ENCODE results near the gene DNAH2. TPM values are rescaled to one million over a fixed set of nuclear protein-coding genes. Genes with fewer than 3 reads are reported as not detected.

DNAH2 gene
- total and polyA plus RNA-seq, 7 donors: under 0.01 to 0.36 (median 0.30) TPM; not detected in 3

- peaks cover 32 to 58% (median 40%) of the 10 kb centered on the region in 4 donors for H3K36me3 ChIP-seq
- TF ChIP-seq CTCF (IDR thresholded peaks at IDR 0.05) (no peak), POLR2AphosphoS5 (IDR thresholded peaks at IDR 0.05) (no peak), EP300 (IDR thresholded peaks at IDR 0.05) (no peak), POLR2A (IDR thresholded peaks at IDR 0.05) (no peak)
- 87 to 91% methylated on average over 51 of the region's 51 CpGs for WGBS, 2 donors
Observed at GRCh38 chr17:7852919-7853690, 135.6 kb downstream of the DNAH2 start.

GRCh38 chr17:7853691-7854038, 136.1 kb downstream of the DNAH2 start:
- intact Hi-C loops (cut with DNase I): loop anchor here (10.0 kb wide), 1 partner anchor 269 kb away; the partner anchor contains the start of gene MPDU1
- peaks cover 0 to 47% (median 40%) of the 10 kb centered on the region in 4 donors for H3K4me1 ChIP-seq

More at GRCh38 chr17:7852919-7853690, 135.6 kb downstream of the DNAH2 start:
- no peaks in the 10 kb centered on the region for H3K27me3 ChIP-seq
- H3K9me3 ChIP-seq: no peaks in the 10 kb centered on the region
- H3K27ac ChIP-seq: peak overlapping the region in 1 of 4 donors; percentile 64
- intact Hi-C loops (cut with DNase I): loop anchor here (10.0 kb wide), 1 partner anchor 268 kb away; the partner anchor contains the start of gene MPDU1
- peak; percentile 68 for DNase-seq
- H3K4me3 ChIP-seq: no peak overlapping the region
- H3K4me1 ChIP-seq: peaks cover 0 to 42% (median 35%) of the 10 kb centered on the region in 4 donors

GRCh38 chr17:7854078-7854777, 136.7 kb downstream of the DNAH2 start:
- Histone ChIP-seq H3K36me3 (peaks cover 23 to 47% (median 29%) of the 10 kb centered on the region in 4 donors), H3K27me3 (no peaks in the 10 kb centered on the region), H3K4me1 (peaks cover 0 to 53% (median 46%) of the 10 kb centered on the region in 4 donors), H3K9me3 (no peaks in the 10 kb centered on the region), H3K4me3 (peak overlapping the region in 1 of 4 donors; percentile 59), H3K27ac (peak overlapping the region; percentile 12 to 94 (median 92))
- WGBS, 2 donors: 84 to 86% methylated on average over 31 of the region's 31 CpGs
- intact Hi-C loops (cut with DNase I): loop anchor here (10.0 kb wide), 1 partner anchor 269 kb away; the partner anchor contains the start of gene MPDU1
- peak; percentile 64 for DNase-seq
- TF ChIP-seq EP300 (IDR thresholded peaks at IDR 0.05) (no peak), CTCF (IDR thresholded peaks at IDR 0.05) (no peak), POLR2AphosphoS5 (IDR thresholded peaks at IDR 0.05) (no peak), POLR2A (IDR thresholded peaks at IDR 0.05) (no peak)

More at GRCh38 chr17:7853691-7854038, 136.1 kb downstream of the DNAH2 start:
- Histone ChIP-seq H3K9me3 (no peaks in the 10 kb centered on the region), H3K27me3 (no peaks in the 10 kb centered on the region), H3K4me3 (no peak overlapping the region), H3K36me3 (peaks cover 28 to 53% (median 35%) of the 10 kb centered on the region in 4 donors), H3K27ac (peak overlapping the region in 1 of 4 donors; percentile 3)
- WGBS, 2 donors: 89 to 91% methylated on average over 21 of the region's 21 CpGs
- TF ChIP-seq CTCF (IDR thresholded peaks at IDR 0.05) (no peak), POLR2A (IDR thresholded peaks at IDR 0.05) (no peak), EP300 (IDR thresholded peaks at IDR 0.05) (no peak), POLR2AphosphoS5 (IDR thresholded peaks at IDR 0.05) (no peak)
- DNase-seq: peak; percentile 67

- H3K9me3 ChIP-seq: no peaks in the 10 kb centered on the region
- peaks cover 0 to 53% (median 46%) of the 10 kb centered on the region in 4 donors for H3K4me1 ChIP-seq
- intact Hi-C loops (cut with DNase I): loop anchor here (5.0 to 10.0 kb wide), 2 partner anchors 77 to 270 kb away; partner anchors contain the start of genes CNTROB, MPDU1 and TRAPPC1
- no peak for TF ChIP-seq POLR2A (IDR thresholded peaks at IDR 0.05)
- no peak for TF ChIP-seq EP300 (IDR thresholded peaks at IDR 0.05)
- TF ChIP-seq CTCF (IDR thresholded peaks at IDR 0.05): no peak
- TF ChIP-seq POLR2AphosphoS5 (IDR thresholded peaks at IDR 0.05): peak in 1 of 4 donors; percentile 7
- H3K27ac ChIP-seq: peak within 1 kb of the TSS; percentile 90 to 94 (median 93)
- peak within 1 kb of the TSS; percentile 46 to 76 (median 63) for H3K4me3 ChIP-seq
- H3K36me3 ChIP-seq: peaks cover 14 to 46% (median 23%) of the 10 kb centered on the region in 4 donors
- no peaks in the 10 kb centered on the region for H3K27me3 ChIP-seq
- 68 to 69% methylated on average over 57 of the region's 57 CpGs for WGBS, 2 donors
- peak; percentile 67 for DNase-seq
Observed at GRCh38 chr17:7854851-7855659, 137.5 kb downstream of the DNAH2 start, which contains the start of gene TMEM88. Gene TMEM88, plus strand, starts transcription at chr17:7855066. Its CDS starts 9 bp downstream, at chr17:7855075.

Data from sigmoid colon (tissue), 7 donors.